ENCODE measurements around the gene FAM193A.
"Not testable (repeated sequence)": the region's sequence is repeated elsewhere in the genome, so short reads cannot be mapped to it uniquely, and the experiment has no call there.

FAM193A gene

GRCh38 chr4:2606960-2607506 is 70.6 kb downstream of the FAM193A start:
- Histone ChIP-seq H3K9me3 (no peaks in the 10 kb centered on the region), H3K4me3 (ENCODE audit: low read depth in 1 of 2, low read length in 1 of 2) (no peak overlapping the region), H3K27ac (no peak overlapping the region), H3K36me3 (peaks cover 7% of the 10 kb centered on the region), H3K4me1 (ENCODE audit: control insufficient read depth in 1 of 2, insufficient read depth in 1 of 2, low read depth in 1 of 2, low read length in 1 of 2) (no peaks in the 10 kb centered on the region), H3K27me3 (no peaks in the 10 kb centered on the region)
- no peak for TF ChIP-seq CTCF (IDR thresholded peaks at IDR 0.05)

GRCh38 chr4:2607822-2608221 is 71.4 kb downstream of the FAM193A start:
- Histone ChIP-seq H3K4me1 (ENCODE audit: control insufficient read depth in 1 of 2, insufficient read depth in 1 of 2, low read depth in 1 of 2, low read length in 1 of 2) (no peaks in the 10 kb centered on the region), H3K36me3 (peaks cover 7% of the 10 kb centered on the region), H3K27me3 (no peaks in the 10 kb centered on the region), H3K27ac (no peak overlapping the region), H3K9me3 (no peaks in the 10 kb centered on the region), H3K4me3 (ENCODE audit: low read depth in 1 of 2, low read length in 1 of 2) (no peak overlapping the region)
- TF ChIP-seq CTCF (IDR thresholded peaks at IDR 0.05): no peak

GRCh38 chr4:2608291-2608690 is 71.8 kb downstream of the FAM193A start:
- Histone ChIP-seq H3K27ac (no peak overlapping the region), H3K4me1 (ENCODE audit: control insufficient read depth in 1 of 2, insufficient read depth in 1 of 2, low read depth in 1 of 2, low read length in 1 of 2) (no peaks in the 10 kb centered on the region), H3K9me3 (no peaks in the 10 kb centered on the region), H3K27me3 (no peaks in the 10 kb centered on the region), H3K4me3 (ENCODE audit: low read depth in 1 of 2, low read length in 1 of 2) (no peak overlapping the region), H3K36me3 (peaks cover 7% of the 10 kb centered on the region)
- no peak for TF ChIP-seq CTCF (IDR thresholded peaks at IDR 0.05)

- H3K4me3 ChIP-seq (ENCODE audit: low read depth in 1 of 2, low read length in 1 of 2): no peak overlapping the region
- no peaks in the 10 kb centered on the region for H3K9me3 ChIP-seq
- no peaks in the 10 kb centered on the region for H3K27me3 ChIP-seq
- H3K27ac ChIP-seq: no peak overlapping the region
- no peak for TF ChIP-seq CTCF (IDR thresholded peaks at IDR 0.05)
- H3K36me3 ChIP-seq: no peaks in the 10 kb centered on the region
- H3K4me1 ChIP-seq (ENCODE audit: control insufficient read depth in 1 of 2, insufficient read depth in 1 of 2, low read depth in 1 of 2, low read length in 1 of 2): no peaks in the 10 kb centered on the region
Measured at GRCh38 chr4:2615821-2616220, 79.4 kb downstream of the FAM193A start.

- Histone ChIP-seq H3K4me3 (ENCODE audit: low read depth in 1 of 2, low read length in 1 of 2) (no peak overlapping the region), H3K36me3 (no peaks in the 10 kb centered on the region), H3K27ac (no peak overlapping the region), H3K9me3 (no peaks in the 10 kb centered on the region), H3K4me1 (ENCODE audit: control insufficient read depth in 1 of 2, insufficient read depth in 1 of 2, low read depth in 1 of 2, low read length in 1 of 2) (no peaks in the 10 kb centered on the region), H3K27me3 (no peaks in the 10 kb centered on the region)
- TF ChIP-seq CTCF (IDR thresholded peaks at IDR 0.05): no peak
Measured at GRCh38 chr4:2617955-2618354, 81.5 kb downstream of the FAM193A start.

- H3K4me1 ChIP-seq (ENCODE audit: control insufficient read depth in 1 of 2, insufficient read depth in 1 of 2, low read depth in 1 of 2, low read length in 1 of 2); H3K27ac ChIP-seq; H3K36me3 ChIP-seq; H3K9me3 ChIP-seq; H3K27me3 ChIP-seq; H3K4me3 ChIP-seq (ENCODE audit: low read depth in 1 of 2, low read length in 1 of 2): not testable (repeated sequence)
Measured at GRCh38 chr4:2618729-2619128, 82.3 kb downstream of the FAM193A start.

Data from neutrophil (primary cell).